Measurements from ENCODE around the gene PRR5L.

DNA sequence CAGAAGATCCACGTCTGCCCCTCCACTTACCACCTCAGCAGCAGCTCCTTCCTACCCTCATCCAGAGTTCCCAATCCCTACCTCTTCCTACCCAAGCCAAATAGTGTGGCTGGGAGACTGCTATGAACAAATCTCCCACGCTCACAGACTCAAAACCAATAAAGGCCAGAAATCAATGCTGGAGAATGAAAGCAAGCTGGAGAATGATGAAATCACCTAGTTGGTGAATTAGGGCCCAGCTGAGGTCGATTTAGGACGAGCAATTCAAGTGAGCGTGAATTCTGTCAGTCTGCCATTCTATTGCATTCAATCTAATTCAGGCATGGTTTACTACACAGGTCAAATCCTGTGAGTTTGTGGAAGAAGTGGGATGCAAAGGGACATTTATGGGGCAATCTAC, 29.3 kb upstream of the PRR5L start:
- TF ChIP-seq YY1 (IDR thresholded peaks at IDR 0.05; ENCODE audit: insufficient read depth, insufficient read length) (no peak), ZNF274 (IDR thresholded peaks at IDR 0.05; ENCODE audit: low read depth, low read length) (no peak)

All from NT2/D1 (cell line).